GM19351 (cell line): ENCODE results near the gene PLD6.

Source experiments
- ATAC-seq: cut with Tn5 transposase; IDR thresholded peaks from one replicate; pipeline ENCODE4 v1.9.1; 2021; ENCODE audit warnings: mild to moderate bottlenecking, moderate library complexity; ENCODE audit not compliant: unreplicated experiment

Gene PLD6

DNA sequence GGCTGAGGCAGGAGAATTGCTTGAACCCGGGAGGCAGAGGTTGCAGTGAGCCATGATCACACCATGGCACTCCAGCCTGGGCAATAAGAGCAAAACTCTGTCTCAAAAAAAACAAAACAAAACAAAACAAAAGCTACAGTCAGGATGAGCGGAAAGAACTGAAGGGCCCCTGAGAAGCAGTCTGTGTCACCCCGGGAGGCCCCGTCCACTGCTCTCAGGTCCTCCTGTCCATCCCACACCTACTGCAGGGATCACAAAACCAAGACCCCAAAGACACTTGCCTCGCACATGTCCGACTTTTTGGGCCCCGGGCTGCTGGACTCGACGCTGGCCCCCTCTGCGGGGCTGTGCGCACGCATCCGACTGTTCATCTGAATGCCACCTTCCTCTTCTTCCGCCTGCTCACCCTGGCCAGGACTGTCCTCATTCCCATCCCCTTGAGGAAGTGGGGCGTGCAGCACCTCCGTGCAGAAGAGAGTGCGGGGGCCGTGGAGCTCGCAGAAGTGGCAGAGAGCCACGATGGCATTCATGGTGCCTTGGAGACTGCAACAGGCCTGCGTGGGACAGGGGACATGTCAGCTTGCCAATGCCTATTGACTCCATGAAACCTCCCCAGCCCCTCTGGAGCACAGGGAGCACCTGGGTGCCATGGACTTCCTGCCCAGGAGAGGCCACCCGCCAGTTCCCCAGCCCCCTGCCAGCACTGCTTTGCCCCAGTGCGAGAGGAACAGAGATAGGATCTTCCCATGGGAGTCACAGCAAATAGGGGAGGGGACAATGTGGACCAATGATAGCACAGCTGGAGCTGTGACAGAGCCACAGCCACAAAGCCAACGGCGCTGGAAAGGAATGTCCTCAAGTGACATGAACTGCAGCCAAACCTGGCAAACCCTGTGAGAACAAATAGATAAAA is 21.7 kb upstream of the PLD6 start:
- no peak for ATAC-seq

DNA sequence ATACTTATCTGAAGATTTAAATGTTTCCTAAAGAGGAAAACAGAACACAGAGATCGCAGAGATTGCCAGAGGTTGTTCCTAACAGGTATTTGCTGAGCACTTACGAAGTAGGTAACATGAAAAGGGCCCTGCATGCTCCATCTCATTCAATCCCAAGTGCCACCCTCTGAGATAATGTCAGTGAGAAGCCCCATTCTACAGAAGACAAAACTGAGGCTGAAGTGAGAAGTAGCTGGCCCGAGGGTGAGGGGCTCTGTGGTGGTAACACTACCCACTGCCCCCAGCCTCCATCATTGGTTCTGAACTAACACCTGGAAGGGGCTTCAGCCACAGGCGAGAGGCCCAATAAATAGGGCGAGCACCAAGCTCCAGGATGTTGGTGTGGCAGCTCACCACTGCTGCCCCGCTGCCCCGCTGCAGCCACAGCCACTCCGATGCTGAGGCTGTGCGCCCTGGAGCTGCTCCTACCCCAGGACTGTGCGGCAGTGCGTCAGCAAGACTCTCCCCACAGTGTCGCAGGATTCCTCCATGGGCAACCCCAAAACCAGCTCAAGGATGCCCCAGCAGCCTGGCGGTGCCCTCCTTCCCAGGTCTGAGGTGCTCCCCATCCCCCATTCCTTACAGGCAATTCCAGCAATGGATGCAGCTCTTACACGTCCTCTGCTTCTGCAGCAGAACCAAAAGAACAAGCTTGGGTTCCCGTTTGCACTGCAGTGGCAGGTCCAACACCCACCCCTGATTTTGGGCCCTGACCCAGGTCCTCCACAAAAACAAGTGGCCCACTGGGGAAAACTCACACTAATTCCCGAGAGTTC is 20.5 kb upstream of the PLD6 start:
- no peak for ATAC-seq

DNA sequence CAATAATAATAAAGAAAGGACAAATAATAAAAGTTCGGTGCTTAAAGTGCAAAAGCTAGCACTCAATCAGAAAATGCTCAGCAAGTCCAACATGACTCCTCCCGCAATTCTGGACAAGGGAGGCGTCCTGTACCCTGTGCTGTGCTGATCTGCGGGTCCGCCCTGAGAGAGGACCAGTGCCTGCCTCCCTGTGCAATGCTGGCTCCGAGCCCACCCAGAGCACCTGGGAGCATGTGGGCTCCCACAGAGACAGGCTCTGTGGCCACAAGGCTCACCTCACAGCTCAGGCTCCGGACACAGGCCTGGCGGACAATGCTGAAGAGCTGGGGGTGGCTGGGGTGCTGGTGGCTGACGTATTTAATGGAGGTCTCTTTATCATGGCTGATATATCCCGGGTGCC is 19.8 kb upstream of the PLD6 start:
- no peak for ATAC-seq

DNA sequence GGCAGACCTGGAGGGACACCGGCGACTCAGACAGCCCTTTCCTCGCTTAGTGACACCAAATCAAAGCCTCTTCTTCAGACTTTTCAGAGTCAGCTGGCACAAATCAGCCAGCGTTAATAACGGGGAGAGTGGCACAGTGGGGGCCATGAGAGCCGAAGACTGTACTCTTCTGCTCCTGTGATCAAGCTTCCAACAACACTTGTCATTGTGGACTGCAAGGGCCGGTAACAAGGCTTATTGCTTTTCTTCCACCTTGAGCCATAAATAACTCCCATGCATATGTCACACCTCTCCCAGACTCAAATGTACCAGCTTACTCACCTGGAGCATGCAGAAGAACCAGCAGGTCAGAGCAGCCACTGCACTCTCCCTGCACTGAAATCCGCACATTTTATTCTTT is 18.0 kb upstream of the PLD6 start:
- no peak for ATAC-seq

DNA sequence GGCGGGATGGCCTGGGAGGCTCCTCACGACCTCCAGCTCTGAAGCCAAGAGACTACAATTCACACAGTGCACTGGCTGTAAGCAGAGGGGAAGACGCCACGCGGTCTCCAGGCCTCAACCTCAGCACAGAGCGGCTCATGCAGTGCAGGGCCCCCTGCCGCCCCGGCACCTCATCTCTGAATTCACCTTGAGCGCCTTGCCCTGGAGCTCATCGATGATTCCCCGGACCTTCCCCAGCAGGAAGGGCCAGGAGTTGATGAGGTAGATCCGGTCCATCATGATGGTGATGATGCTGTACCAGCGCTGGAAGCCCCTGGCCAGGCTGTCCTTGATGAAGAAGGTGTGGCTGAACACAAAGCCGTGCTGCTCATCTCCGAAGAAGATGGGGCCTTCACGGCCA is 17.6 kb upstream of the PLD6 start:
- ATAC-seq: no peak

DNA sequence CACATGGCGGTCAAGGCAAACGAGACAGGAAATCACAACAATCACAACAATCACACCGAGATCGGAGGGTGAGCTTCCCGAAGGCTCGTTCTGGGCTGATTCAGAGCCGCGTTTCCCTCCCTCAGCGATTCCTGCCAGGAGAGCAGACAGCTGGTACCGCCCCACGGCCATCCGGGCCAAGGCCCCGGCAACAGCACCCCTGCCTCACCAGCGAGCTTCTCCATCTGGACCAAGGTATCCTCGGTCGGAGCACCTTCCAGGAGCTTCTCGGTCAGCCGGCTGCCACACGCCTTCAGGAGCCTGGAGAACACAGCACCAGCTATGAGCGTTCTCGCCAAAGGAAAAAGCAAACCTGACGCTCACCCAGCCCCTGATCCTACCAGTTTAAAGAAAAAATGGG is 15.2 kb upstream of the PLD6 start:
- no peak for ATAC-seq

DNA sequence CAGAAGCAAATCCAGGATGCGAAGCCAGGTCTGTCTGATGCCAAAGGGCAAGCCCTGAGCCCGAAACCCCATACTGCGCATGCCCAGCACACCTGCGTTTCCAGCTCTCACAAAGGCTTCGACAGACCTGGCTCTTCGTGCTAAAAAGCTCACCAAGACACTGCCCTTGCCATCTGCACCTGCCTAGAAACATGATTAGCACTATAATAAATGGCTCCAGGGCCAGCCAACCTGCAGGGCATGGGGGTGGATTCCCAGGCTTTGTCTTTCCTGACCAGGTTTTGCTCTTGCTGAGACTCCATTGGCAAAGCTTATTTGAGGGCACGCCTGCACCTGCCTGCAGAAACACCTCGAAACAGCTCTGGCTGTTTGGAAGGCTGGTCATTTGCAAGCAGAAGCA is 14.4 kb upstream of the PLD6 start:
- no peak for ATAC-seq

DNA sequence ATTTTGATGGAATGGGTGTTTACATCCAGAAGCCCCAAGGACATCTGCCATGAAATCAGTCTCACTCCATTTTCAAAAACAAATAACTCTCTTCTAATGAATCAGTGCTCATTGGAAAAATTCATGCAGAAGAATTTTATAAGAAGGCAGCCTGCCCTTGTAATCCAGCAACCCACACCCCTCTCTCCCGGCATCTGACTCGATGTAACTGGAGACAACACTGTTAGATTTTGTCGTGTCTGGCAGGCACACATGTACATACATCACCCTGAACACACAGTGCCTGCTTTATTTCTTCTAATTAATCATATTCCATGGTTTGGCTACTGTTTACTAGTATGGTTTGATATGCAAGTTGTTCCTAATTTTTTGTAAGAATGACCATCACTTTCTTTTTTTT is 11.9 kb upstream of the PLD6 start:
- ATAC-seq: no peak

DNA sequence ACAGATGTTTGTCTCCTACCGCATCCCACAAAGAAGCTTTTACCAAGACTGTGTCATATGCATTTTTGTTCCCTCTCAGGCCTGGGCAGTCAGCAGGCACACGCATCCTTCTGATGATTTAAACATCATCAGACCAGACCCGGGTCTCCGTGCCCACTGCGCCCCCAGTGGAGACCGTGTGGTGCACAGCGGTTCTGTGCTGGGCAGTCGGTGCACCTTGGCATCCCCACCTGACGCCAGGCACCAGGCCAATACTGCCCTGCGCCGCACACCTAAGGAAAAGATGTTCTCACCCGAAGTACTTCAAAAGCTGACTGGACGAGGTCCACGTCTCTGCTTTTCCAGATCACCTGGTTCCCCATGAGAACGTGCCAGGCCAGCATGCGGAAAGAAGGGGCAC is 10.6 kb upstream of the PLD6 start:
- ATAC-seq: no peak

DNA sequence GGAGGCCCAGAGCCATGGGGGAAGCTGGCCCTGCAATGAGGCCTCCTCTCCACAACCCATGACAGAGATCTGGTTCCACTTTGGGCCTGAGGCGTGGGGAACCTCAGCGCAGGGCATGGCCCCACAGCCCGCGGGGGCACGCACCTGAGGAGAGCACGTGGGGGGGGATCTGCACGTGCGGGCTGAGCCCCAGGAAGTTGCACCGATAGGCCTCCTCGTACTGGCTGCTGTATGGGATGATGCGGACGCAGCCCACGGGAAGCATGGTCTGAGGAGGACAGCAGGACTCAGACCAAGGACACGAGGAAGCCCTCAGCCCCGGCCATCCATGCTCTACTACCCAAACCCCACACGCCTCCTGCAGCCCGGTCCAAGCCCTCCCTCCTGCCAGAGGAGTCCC is 10.1 kb upstream of the PLD6 start:
- ATAC-seq: no peak

DNA sequence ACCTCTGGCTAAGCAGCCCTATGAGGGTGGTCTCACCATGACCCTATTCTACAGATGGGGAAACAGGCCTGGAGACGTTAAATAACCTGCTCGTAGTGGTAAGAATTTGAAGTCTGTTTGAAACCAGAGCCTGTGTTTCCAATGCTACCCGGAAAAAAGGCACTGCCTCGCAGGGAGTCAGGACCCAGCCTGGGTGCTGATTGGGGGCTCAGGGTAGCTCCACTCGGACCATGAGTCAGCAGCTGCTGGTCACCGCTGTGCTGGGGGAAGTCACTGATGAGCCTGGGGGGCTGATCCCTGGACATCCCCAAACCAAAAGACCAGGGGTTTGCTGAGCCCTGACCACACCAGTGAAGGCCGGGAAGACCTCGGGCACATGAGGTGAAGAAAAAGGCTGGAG is 9.4 kb upstream of the PLD6 start:
- ATAC-seq: no peak

DNA sequence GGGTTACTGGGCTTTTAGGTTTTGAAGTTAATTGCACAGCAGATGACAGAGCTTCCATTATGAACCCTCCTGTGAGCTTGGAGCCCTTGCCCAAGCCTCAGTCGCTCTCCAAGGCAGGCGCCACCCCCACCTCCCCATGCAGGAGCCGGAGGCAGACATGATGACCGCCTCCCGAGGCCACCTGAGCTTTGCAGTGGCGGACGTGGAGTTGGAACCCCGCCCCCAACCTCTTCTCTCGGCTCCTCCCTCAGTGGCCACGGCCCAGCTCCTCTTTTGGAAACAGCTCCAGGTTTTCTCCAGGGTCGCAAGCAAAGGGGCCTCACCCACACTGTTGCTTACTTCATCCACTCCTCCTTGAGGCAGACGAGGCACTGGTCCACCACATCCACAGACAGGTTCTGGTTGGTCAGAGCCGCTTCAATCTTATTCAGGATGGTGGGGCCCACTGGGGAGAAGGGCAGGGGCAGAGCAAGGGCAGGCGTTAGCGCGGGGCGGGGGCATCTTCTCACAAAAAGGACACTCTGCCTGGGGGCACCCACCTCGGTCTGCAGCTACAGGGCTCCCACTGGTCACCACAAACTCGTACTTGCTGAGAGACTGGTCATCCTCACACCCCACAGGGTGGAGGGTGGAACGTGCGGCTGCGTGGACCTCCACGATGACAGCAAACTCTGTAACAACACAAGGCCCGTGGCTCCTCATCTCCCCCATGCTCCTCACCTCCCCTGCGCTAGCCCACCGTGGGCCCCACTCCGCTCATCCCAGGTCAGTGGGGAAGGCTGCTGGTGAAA is 8.7 kb upstream of the PLD6 start:
- no peak for ATAC-seq

DNA sequence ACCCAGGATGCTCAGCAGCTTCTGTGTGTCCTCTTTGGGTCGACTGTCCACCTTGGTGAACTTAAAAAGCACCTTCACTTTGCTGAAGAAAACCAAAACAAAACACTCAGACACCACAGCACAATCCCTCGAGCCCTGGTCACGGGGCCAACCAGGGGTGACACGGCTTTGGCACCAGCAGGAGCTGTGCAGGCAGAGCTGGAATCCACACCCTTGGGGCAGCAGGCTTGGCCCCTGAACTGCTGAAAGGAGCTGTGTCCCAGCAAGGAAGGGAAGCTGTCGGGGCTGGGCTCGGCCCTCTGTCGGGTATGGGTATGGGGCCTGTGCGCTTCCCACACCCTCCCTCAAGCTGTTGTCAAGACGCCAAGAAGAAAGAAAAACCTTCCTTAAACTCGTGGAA is 7.6 kb upstream of the PLD6 start:
- no peak for ATAC-seq

DNA sequence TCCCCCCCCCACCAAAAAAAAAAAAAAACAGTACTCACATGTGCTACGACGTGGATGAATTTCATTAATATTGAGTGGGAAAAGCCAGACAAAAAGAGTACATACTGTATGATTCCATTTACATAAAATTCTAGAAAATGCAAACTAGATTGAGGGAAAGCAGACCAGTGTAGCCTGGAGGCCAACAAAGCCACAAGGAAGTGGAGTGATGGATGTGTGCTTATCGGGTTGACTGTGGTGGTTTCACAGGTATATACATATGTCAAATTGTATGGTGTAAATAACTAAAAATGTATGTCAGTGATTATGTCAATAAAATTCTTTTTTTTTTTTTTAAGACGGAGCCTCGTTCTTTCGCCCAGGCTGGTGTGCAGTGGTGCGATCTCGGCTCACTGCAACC is 1.9 kb upstream of the PLD6 start:
- ATAC-seq: no peak

DNA sequence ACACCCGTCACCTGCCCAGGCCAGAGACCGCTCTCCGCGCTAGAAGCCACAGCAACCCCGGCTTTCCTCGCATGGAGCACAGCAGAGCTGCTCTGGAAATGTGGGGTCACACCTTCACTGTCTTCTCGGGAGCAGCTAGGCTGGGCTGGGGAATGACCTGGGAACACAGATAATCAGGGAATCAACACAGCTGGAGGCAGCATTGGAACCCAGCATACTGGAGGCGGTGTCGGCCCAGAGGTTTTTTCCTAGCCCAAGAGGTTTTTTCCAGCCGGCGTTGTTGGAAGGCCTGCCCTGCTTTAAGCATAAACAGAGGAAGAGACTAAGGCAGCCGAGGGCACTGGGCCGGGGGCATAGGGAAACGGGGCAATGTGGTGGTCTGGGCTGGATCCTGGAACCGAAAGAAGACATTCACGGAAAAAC is 791 bp upstream of the PLD6 start:
- no peak for ATAC-seq

DNA sequence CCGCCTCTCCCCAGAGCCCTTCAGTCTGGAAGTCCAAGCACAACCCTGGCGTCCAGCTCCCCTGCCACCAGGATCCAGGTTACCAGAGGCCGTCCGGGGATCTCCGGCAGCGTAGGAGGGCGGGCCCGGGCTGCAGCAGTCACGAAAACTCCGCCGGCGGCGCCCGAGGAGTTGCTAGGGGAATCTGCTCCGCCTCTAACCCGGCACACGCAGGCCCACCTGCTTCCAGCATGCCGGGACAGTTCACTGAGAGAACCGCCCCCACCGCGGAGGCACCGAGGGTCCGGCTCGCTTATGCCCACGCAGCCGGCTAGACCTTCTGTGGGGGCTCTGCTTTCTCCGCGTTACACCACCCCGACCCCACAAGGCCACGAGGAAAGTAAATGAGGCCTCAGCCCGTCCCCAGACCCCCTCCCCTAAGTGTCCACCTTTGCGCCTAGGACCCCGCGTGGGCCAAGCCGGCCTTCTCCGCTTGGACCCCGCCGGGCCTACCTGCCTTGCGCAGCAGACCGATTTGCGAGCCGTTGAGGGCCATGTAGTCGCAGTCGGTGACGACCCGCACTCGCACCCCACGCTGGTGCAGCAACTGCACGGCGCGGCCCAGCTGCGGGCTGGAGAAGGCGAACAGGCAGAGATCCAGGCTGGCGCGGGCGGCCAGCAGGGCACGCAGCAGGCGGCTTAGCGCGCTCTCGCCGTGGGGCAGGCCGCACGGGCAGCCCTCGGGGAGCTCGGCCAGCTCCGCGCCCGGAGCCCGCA is 587 bp downstream of the PLD6 start:
- ATAC-seq: peak; percentile 61

DNA sequence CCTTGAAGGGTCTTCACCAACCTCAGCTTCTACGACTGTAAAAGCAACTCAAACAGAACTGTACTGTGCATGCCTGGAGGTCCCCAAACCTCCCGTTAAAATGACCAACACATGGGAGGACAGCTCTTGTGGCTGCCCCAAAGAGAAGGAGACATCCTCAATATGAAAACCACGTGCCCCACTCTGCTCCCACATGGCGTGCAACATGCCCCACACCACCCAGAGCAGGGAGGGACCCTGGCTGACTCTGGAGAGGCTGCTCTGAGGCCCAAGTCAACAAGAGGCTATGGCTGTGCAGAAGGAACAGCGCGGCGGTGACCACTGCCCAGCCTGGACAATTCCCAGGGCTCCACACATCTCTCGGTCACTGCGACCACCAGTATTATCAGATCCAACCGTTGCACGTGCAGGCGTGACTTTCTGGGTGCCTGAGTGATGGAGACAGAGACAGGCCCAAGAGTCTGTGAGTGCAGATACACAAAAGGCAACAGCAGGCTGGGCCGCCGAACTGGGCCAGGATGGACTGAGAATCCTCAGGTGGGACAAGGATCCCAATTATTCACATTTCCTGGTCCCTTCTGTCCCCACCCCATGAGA is 1.4 kb downstream of the PLD6 start:
- ATAC-seq: no peak

DNA sequence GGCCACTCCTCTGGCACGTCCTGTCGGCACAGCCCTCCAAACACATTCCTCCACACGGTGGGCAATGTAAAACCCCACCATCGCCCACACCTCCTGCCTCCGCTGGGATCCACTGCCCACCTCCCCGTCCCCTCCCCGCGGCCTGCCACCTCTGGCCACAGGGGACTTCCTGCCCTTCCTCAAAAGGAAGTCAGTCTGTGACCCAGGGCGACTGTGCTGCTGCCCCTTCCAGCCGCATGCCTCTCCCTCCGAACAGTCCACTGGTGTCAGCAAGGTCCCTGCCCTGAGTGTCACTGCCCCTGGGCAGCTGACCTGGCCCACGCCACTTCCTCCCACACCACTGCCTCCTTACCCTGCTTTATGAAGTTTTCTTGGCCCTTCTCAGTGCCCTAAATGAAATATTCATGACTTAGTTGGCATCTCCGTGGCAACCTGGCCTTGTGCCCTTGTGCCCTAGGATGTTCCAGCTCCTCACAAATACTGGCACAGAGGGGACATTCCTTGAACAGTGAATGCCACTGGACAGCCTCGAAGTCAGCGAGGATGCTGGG is 2.0 kb downstream of the PLD6 start:
- no peak for ATAC-seq

DNA sequence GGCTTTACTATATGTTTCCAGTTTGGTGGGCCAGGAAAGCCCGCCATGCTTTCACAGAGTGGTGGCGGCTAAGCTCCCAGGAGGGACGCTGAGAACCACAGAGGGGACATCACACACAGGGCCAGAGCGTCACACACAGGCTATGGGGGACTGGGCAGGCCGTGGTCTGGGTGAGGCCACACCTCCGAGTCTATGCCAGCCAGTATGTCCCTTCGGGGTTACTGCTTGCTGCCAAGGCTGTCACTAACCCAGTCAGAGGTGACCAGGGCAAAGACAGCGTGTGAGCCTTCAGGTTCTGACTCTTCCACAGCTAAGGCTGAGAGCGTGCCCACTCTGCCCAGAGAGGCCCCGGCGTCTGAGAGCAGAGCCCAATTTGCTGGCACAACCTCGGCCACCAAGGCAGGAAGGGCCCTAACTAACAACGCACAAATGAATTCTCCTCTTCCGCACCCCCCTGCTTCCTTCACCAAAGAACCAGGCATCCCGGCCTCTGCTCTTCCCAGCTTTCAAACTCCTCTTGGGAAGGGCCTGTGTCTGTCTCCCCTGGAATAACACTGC is 2.9 kb downstream of the PLD6 start:
- no peak for ATAC-seq

DNA sequence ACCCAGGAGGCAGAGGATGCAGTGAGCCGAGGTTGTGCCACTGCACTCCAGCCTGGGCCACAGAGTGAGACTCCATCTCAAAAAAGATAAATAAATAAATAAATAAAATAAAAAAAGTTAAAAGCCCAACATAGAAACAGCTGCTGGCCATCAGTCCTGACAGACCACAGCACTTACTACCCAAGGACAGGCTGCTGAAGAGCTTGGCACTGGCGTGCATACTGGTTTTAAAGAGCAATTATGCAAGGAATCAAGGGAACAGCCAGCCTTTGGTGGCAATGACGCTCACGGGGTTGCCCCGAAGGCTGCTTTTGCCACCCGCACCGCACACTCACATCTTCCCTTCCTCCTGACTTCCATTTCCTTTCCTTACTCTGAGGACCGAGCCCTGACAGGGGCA is 4.2 kb downstream of the PLD6 start:
- ATAC-seq: no peak
